ENCODE results near the gene RGS13.

Gene RGS13

DNA sequence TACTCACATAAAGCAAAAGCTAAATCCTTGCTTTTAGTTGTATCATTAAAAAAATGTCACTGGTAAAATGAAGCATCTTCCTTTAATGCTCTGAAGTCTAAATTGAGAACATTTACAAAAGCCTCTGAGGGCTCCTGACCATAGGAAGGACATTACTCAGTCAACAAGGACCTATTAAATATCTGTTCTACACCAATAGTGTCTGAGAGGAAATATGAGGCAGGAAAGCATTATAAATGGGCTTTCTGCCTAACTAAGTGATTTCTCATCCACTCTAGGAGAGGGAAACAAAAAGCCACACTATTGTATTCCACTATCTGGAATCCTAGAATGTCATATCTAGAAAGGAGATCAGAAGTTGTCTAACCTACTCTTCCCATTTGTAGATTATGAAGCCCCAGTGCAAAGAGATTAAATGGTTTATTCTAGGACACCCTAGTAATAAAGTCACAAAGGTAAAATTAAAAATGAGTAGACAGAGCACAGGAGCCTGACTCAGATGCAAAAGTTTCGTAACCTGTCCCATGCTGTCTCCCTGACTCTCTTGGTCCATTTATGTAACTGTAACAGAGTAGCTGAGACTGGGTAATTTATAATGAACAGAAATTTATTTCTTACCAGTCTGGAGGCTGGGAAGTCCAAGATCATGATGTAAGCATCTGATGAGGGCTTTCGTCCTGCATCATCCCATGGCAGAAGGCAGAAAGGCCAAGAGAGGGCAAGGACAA lies 42.8 kb upstream of the RGS13 start:
- no peaks in the 10 kb centered on the region for H3K9me3 Mint-ChIP-seq
- no peak for DNase-seq
- no peaks in the 10 kb centered on the region for H3K27me3 Mint-ChIP-seq (ENCODE audit: low read depth, poor library complexity)
- peaks cover 12% of the 10 kb centered on the region for H3K4me1 Mint-ChIP-seq
- H3K36me3 Mint-ChIP-seq (ENCODE audit: low read depth), result no peaks in the 10 kb centered on the region
- TF ChIP-seq, protein P1, sequence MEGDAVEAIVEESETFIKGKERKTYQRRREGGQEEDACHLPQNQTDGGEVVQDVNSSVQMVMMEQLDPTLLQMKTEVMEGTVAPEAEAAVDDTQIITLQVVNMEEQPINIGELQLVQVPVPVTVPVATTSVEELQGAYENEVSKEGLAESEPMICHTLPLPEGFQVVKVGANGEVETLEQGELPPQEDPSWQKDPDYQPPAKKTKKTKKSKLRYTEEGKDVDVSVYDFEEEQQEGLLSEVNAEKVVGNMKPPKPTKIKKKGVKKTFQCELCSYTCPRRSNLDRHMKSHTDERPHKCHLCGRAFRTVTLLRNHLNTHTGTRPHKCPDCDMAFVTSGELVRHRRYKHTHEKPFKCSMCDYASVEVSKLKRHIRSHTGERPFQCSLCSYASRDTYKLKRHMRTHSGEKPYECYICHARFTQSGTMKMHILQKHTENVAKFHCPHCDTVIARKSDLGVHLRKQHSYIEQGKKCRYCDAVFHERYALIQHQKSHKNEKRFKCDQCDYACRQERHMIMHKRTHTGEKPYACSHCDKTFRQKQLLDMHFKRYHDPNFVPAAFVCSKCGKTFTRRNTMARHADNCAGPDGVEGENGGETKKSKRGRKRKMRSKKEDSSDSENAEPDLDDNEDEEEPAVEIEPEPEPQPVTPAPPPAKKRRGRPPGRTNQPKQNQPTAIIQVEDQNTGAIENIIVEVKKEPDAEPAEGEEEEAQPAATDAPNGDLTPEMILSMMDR (IDR thresholded peaks at IDR 0.05), result no peak
- no peak overlapping the region for H3K27ac Mint-ChIP-seq
- H3K4me3 Mint-ChIP-seq, result no peak overlapping the region

DNA sequence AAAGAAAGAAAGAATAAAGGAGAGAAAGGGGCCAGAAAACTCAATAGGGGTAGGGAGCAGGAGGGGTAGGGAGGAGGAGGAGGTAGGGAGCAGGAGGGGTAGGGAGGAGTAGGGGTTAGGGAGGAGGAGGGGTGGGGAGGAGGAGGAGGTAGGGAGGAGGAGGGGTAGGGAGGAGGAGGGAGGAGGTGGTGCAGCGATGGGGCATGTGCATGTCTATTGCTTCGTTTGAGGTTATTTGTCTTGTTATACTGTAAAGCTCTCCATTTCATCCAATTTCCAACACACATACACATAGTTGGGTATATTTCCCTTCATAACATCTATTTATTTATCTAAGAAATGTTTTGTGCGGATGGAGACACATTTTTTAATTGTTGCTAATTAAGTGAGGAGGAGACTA lies 40.6 kb upstream of the RGS13 start:
- Mint-ChIP-seq H3K4me1 (peaks cover 12% of the 10 kb centered on the region), H3K9me3 (no peaks in the 10 kb centered on the region)

DNA sequence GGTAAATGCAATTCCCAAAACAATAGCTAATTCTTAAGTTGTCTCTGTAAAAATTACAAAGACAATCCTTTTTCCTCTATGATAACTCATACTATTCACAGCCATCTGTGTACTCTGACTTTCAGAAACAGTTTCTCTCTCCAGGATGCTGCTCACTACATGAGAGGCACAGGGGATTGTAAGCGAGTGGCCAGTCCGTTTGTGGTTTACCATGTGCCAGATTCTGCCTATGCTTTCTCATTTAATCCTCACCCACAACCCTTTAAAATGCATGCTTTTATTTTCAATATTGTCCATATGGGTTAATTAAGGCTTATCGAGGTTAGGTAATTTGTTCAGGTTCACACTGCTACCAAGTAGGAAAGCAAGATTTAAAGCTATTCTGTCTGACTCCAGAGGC lies 37.4 kb upstream of the RGS13 start:
- TF ChIP-seq, protein P1 (IDR thresholded peaks at IDR 0.05), result no peak
- Mint-ChIP-seq H3K36me3 (ENCODE audit: low read depth) (no peaks in the 10 kb centered on the region), H3K27me3 (ENCODE audit: low read depth, poor library complexity) (no peaks in the 10 kb centered on the region), H3K9me3 (no peaks in the 10 kb centered on the region), H3K27ac (no peak overlapping the region), H3K4me3 (no peak overlapping the region), H3K4me1 (peaks cover 16% of the 10 kb centered on the region)
- no peak for DNase-seq

More for the DNA sequence above, 40.6 kb upstream of the RGS13 start:
- no peak for DNase-seq
- no peaks in the 10 kb centered on the region for H3K36me3 Mint-ChIP-seq (ENCODE audit: low read depth)
- no peak overlapping the region for H3K27ac Mint-ChIP-seq
- H3K4me3 Mint-ChIP-seq, result no peak overlapping the region
- TF ChIP-seq, protein P1 (IDR thresholded peaks at IDR 0.05), result no peak
- no peaks in the 10 kb centered on the region for H3K27me3 Mint-ChIP-seq (ENCODE audit: low read depth, poor library complexity)

DNA sequence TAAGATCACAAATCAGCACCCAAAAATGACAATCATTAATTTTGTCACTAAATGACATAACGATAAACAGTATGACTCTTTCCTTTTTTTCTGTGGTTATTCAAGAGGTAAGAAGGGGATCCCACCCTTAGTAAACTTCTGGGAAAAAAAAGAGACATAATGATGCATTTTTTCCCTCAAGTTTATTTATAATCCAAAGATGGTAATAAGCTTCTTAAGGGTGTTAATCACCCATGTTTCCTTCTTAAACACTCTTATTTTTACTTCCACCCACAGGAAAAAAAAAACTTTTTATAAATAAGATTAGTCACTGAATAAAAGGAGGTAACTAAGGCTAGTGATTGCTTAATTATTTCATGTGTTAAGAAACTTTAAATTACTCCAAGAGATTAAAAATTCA lies 35.7 kb upstream of the RGS13 start:
- no peak overlapping the region for H3K4me3 Mint-ChIP-seq
- H3K27ac Mint-ChIP-seq, result no peak overlapping the region
- H3K4me1 Mint-ChIP-seq, result peaks cover 12% of the 10 kb centered on the region
- no peaks in the 10 kb centered on the region for H3K36me3 Mint-ChIP-seq (ENCODE audit: low read depth)
- TF ChIP-seq, protein P1 (IDR thresholded peaks at IDR 0.05), result no peak
- no peaks in the 10 kb centered on the region for H3K9me3 Mint-ChIP-seq
- no peak for DNase-seq
- no peaks in the 10 kb centered on the region for H3K27me3 Mint-ChIP-seq (ENCODE audit: low read depth, poor library complexity)

DNA sequence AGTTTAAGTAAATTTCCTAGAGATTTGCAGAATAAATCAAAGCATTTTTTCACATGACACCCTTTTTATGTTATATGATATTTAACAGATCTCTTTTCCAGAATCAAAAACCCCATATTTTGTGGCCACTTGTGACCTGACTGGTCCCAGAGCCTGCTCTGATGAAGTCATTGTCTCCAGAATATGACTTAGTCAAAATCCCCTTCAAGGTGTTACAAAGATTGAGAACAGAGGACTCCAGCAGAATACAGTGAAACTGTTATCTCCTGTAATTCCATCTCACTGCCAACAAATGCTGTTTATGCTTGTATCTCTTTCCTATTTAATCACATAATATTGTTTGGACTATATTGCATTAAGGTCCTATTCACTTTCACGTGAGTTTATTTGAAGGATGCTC lies 34.8 kb upstream of the RGS13 start:
- Mint-ChIP-seq H3K27ac (no peak overlapping the region), H3K9me3 (no peaks in the 10 kb centered on the region), H3K4me1 (peaks cover 5% of the 10 kb centered on the region), H3K4me3 (no peak overlapping the region), H3K27me3 (ENCODE audit: low read depth, poor library complexity) (no peaks in the 10 kb centered on the region), H3K36me3 (ENCODE audit: low read depth) (no peaks in the 10 kb centered on the region)
- no peak for DNase-seq
- TF ChIP-seq, protein P1 (IDR thresholded peaks at IDR 0.05), result no peak

DNA sequence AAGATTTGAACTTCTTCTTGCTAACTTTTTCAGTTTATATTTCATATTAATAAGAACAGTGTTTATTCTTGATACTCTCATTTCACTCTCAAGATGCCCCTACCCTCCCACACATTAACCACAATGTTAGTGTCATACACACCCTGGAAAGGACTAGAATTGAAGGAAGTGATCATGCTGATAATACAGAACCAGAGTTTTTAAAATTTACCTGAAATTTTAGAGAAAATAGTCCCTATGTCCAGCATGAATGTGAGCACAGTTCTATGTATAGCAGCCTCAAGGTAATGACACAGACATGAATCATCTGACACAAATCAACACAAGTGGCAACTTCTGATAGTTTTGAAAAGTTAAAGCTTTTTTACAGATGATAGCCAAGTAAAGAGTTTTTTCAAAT lies 34.4 kb upstream of the RGS13 start:
- H3K27me3 Mint-ChIP-seq (ENCODE audit: low read depth, poor library complexity), result no peaks in the 10 kb centered on the region
- H3K4me1 Mint-ChIP-seq, result peaks cover 5% of the 10 kb centered on the region
- DNase-seq, result no peak
- H3K9me3 Mint-ChIP-seq, result no peaks in the 10 kb centered on the region
- TF ChIP-seq, protein P1 (IDR thresholded peaks at IDR 0.05), result no peak
- no peak overlapping the region for H3K27ac Mint-ChIP-seq
- no peak overlapping the region for H3K4me3 Mint-ChIP-seq
- H3K36me3 Mint-ChIP-seq (ENCODE audit: low read depth), result no peaks in the 10 kb centered on the region

All from nephron progenitor cell (in vitro differentiated cells).